Measurements from ENCODE around the gene SYT3.
"Not testable (repeated sequence)": the region's sequence is repeated elsewhere in the genome, so short reads cannot be mapped to it uniquely, and the experiment has no call there.

Gene SYT3

DNA sequence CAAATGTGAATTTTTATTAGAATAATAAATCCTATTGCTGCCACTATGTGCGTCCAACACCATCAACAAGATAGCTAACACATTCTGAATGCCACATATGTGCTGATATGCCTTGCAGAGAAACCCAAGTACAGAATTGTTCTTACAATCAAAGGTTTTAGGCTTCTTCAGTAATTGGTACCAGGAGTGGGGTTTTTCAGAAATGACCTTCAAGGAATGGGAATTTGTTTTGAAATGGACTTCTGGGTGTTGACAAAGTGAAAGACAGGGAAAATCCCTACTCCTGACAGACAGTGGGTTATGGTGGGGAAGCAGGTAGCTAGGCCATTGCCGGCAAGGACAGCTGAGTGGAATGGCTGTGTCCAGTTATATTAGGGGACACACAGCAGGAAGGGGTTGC is 5.7 kb downstream of the SYT3 start:
- no peak for DNase-seq

DNA sequence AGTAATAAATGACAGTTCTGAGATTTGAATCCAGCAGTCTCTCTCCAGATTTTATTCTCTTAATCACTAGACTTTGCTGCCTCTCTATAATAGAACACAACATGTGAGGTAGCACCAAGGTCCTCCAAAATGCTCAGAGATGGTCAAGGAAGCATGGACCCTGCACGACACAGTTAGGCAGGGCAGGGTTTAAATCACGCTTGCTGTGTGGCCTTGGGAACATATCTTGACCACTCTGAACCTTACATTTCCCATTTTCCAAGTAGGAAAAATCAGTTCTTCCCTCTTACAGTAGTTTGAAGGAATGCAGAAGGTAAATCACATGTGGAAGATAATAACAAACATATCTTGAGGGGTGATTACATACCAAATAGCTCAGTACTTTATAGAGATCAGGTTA is 6.3 kb downstream of the SYT3 start:
- DNase-seq = no peak

DNA sequence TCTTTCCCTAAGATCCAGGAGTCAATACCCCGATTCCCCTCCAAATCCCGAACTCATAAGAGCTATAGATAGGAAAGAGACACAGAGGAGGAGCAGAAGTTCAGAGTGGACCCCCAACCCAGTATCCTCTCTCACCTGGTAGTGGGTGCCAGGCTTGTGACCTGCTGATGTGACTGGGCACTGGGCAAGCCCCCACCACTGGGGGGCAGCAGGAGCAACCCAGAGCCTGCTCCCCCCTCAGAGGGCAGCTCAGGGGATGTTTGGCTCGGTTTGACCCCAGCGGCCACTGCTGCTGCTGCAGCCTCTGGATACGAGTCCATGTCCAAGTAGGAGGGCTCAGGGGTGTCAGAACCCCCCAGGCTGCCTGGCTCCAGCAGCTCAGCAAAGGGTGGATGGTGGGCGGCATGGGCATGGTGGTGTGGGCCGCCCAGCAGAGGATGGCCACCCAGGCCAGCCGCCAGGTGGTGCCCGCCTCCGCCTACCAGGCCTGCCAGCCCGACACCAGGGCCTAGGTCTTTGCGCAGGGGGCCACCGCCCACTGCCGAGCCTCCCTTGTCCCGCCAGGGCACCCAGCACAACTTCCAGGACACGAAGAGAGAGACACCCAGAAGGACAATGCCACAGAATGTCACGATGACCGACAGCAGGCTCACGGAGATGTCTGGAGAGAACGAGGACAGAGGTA is 7.4 kb downstream of the SYT3 start:
- no peak for DNase-seq

DNA sequence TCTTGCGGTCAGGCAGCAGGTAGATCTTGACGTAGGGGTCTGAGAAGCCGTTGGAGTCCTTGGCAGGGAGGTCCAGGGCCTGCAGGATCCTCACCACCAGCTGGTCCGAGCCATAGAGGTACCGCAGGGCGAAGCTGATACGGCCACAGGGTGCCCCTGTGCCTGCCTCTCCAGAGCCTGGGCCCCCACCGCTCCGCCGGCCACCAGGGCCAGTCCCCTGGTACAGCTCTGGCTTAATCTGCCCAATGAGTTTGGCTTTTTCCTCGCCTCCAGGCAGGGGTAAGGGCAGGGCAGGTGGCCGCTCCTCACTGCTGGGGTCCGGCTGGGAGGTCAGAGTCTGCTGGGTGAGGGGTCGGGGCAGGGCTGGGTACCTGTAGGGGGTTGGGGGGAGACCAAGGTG is 9.9 kb downstream of the SYT3 start:
- DNase-seq = no peak

DNA sequence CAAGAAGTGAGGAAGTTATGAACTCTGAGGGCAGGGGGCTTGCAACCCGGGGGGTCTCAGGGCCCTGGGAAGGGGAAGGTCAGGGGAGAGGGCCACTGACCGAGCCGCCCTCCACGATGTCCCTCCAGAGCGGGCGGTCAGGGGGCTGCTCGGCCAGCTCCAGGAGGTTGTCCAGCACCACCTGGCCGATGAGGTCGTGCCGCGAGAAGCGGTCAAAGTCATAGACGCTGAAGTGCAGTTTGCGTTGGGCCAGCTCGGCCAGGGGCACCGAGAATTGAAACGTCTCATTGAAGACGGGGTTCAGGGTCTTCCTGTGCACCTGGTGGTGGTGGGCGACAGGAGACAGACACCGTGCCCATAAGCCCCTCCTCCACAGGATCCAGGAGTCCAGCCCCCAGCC is 10.5 kb downstream of the SYT3 start:
- no peak for DNase-seq

DNA sequence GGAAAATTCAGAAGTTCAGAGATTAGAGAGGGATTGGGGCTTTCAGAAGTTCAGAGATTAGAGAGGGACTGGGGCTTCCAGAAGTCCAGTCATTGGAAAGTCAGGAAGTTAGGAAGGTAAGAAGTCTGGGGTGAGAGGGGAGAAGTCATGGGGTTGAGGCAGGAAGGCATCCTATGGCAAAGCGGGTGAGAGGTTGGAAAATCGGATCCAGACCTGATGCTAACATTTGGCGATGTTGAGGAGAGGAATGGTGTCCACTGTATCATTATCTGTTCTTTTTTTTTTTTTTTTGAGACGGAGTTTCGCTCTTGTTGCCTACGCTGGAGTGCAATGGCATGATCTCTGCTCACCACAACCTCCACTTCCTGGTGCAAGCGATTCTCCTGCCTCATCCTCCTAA is 11.1 kb downstream of the SYT3 start:
- DNase-seq = no peak

DNA sequence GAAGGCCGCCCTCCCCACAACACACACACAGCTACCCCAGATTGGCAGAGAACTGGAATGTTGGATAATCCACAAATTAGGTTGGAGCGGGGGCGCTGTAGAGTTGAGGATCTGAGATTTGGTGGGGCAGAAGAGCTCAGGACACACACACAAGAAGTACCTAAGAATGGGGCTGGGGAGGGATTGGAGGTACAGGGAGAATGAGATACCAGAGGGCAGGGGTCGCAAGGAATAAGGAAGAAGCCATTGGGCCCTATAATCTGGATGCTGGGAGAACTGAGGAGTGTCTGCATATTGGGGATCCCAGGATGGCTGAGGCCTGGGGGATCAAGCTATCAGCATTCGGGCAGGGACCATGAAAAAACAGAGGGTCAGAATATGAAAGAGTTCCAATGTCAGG is 11.5 kb downstream of the SYT3 start:
- no peak for DNase-seq

DNA sequence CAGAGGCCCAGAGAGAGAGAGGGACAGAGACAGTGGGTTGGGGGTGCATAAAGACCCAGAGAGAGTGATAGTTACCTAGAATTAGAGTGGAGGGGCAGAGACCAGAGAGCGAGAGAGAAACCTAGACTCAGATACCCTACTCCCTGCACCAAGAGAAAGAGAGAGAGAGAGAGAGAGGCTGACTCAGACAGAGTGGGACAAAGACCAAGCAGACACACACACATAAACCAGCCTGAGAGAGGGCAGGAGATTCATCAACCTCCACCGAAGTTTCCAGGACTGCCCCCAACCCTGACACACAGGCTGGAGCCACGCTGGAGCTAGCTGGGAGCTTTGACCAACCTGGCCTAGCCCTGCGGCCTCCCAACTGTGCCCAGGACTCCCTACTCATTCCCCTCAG is 12.9 kb downstream of the SYT3 start:
- no peak for DNase-seq

DNA sequence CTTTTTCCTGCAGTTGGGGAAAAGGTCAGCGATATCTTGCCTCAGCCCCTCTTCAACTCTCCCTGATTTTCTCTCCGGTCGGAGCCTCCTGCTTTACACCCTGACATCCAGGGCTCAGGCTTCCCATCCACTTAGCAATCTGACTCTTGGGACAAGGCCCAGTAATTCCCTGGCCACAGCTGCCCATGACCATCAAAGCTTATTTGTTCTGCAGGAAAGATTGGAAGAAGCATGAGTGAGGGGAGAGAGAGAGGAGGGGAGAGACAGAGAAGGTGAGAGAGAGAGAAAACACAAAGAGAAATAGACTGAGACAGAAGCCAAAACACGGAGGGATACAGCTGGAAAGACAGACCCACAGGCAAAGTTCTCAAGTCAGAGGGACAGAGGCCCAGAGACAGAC is 13.7 kb downstream of the SYT3 start:
- no peak for DNase-seq

DNA sequence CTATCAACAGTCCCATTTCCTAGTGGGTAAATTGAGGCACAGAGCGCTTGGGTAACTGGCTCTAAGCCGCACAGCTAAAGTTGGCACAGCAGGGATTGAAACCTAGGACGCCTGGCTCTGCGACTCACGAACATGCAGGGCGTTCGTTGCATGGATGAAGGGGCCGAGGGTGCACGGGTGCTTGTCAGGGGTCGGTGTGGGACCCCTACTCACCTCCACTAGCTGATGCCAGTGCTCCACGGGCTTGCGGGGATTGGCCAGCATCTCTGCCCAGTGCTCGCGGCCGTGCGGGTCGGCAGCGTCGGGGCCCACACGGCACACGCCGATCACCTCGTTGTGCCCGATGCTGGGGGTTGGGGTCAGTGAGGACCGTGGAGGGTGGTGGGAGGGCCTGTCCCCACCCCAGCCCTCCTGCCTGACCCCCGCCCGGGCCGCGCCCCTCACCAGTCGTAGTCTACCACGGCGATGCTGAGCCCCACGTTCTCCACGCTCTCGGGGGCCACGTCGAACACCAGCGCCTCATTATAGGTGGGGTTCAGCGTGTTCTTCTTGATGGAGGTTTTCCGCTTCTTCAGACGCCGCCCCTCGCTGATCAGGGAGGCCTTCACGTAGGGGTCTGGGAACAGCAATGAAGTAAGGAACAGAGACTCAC is 14.6 kb downstream of the SYT3 start:
- no peak for DNase-seq

DNA sequence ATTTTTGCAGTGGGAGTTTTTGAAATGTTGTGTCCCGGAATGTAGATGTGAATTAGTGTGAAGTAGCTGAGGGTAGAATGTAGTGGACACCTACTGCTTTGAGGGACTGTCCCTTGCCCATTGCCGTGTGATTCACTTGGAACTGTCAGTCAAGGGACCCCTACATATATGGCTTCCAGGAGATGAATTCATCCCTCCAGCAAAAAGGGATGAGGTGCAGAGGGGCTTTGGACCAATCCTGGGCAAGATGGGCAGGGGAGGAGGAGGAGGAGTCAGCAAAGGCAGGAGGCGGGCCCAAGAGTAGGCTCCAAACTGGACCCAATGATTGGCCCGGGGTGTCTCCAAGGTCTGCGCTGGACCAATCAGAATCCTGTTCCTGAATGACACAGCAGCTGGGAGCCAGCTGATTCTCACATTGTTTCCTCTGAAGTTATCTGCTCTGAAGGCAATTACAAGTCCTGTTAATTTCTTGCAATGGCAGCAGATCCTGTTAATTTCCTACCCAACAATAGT is 19.2 kb downstream of the SYT3 start:
- DNase-seq = not testable (repeated sequence)

DNA sequence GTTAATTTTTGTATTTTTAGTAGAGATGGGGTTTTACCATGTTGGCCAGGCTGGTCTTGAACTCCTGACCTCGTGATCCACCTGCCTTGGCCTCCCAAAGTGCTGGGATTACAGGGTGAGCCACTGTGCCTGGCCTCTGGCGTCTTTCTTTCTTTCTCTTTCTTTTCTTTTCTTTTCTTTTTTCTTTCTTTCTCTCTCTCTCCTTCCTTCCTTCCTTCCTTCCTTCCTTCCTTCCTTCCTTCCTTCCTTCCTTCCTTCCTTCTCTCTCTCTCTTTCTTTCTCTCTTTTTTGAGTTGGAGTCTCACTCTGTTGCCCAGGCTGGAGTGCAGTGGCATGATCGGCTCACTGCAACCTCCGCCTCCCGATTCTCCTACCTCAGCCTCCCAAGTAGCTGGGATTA is 20.5 kb downstream of the SYT3 start:
- not testable (repeated sequence) for DNase-seq

DNA sequence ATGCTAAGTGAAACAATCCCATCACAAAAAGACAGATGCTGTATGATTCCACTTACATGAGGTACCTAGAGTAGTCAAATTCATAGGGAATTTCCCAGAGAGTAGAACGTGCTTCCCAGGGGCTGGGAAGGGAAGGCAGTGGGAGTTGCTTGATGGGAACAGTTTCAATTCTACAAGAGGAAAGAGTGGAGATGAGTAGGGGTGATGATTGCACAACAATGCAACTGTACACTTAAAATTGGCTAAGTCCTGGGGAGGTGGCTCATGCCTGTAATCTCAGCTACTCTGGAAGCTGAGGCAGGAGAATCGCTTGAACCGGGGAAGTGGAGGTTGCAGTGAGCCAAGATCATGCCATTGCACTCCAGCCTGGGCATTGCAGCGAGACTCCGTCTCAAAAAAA is 21.3 kb downstream of the SYT3 start:
- DNase-seq = not testable (repeated sequence)

DNA sequence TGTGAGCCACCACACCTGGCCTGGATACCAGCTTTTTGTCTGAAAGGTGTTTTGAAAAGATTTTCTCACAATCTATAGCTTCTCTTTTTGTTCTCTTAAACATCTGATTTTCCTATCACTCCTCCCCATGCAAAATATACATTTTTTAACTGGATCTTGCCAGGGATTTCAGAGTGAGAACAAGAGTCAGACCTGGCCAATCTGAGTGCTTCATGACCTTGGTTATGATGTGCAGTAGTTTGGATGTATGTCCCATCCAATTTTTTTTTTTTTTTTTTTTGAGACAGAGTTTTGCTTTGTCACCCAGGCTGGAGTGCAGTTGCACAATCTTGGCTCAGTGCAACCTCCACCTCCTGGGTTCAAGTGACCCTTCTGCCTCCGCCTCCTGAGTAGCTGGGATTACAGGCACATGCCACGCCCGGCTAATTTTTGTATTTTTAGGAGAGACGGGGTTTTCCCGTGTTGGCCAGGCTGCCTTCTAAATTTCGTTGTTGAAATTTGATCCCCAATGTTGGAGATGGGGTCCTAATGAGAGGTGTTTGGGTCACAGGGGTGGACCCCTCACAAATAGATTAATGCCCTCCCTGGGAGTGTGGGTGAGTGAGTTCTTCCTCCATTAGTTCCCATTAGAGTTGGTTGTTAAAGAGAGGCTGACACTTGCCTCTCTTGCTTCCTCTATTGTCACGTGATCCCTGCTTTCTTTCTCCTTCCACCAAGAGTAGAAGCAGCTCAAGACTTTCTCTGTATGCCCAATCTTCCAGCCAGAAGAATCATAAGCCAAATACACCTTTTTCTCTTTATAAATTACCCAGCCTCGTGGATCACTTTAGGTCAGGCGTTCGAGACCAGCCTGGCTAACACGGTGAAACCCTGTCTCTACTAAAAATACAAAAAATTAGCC is 26.9 kb downstream of the SYT3 start:
- not testable (repeated sequence) for DNase-seq

DNA sequence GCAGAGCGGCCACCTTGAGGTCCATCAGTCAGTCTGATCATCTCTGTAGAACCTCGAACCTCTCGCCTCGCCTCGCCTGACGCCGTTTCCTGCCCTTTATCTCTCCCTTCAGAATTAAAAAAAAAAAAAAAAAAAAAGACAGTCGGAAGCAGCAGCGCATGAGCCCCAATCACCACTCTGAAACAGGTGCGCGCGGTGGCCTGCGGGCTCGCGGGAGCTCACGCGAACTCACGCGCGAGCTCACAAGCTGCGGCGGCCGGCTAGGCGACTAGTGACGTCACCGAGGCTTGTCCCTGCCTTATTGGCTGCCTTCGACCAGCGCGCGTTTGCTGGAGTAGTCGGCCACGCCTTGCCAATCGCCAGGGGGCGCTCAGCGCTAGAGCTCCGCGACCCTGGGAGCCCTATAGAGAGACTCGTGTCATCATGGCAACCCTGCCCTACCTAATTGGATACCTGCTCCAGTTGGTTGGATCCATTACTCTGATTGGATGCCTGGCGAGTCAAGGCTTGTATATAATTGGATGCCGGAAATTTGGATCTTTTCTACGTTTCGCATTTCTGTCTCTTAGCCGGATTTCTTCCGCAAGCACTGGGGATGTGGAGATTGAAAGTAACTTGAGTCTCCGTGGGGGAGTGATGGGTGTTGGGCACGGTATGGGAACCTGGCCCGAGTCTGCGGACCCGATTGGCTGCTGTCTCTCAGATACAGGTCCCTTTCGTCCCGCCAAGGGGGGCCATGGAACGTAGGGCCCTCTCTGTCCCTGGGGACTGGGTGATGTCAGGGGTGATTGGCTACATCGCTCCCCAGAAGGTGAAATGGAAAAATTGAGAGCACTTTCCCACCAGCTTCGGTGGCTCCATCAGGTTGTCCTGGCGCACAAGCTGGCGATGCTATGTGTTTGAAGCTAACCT is 31.6 kb downstream of the SYT3 start:
- DNase-seq = no peak

DNA sequence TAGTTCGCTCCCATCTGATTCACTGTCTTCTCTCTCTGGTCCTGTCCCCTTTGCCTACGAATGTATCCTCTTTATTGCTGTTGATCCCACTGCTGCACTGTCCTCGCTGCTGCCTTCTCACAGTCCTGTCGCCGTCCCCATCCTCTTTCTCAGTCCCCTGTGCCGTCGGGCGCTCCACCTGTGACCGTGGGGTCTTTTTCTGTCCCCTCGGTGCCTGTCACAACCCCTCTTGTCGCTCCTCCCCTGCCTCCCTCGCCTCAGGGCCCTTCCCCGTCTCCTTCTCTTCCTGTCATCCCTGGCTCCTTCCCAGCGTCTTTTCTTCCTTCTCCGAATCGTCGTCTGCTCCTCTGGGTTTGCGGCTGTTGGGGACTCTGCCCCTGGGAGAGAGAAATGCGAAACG is 32.3 kb downstream of the SYT3 start:
- no peak for DNase-seq

DNA sequence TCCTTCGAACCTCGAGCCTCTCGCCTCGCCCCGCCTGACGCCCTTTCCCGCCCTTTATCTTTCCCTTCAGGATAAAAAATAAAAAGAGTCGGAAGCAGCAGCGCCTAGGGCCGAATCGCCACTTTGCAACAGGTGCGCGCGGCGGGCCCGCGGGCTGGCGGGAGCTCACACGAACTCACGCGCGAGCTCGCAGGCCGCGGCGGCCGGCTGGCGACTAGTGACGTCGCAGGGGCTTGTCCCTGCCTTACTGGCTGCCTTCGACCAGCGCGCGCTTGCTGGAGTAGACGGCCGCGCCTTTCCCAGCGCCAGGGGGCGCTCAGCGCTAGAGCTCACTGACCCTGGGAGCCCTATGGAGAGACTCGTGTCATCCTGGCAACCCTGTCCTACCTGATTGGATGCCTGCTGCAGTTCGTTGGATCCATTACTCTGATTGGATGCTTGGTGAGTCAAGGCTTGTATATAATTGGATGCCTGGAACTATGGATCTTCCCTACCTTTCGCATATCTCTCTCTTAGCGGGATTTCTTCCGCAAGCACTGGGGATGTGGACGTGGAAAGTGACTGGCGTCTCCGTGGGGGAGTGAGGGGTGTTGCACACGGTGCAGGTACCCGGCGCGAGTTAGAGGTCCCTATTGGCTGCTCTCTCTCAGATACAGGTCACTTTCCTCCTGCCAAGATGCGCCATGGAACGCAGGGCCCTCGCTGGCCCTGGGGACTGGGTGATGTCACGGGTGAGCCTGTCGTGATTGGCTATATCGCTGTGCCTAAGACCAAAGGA is 33.4 kb downstream of the SYT3 start:
- not testable (repeated sequence) for DNase-seq

DNA sequence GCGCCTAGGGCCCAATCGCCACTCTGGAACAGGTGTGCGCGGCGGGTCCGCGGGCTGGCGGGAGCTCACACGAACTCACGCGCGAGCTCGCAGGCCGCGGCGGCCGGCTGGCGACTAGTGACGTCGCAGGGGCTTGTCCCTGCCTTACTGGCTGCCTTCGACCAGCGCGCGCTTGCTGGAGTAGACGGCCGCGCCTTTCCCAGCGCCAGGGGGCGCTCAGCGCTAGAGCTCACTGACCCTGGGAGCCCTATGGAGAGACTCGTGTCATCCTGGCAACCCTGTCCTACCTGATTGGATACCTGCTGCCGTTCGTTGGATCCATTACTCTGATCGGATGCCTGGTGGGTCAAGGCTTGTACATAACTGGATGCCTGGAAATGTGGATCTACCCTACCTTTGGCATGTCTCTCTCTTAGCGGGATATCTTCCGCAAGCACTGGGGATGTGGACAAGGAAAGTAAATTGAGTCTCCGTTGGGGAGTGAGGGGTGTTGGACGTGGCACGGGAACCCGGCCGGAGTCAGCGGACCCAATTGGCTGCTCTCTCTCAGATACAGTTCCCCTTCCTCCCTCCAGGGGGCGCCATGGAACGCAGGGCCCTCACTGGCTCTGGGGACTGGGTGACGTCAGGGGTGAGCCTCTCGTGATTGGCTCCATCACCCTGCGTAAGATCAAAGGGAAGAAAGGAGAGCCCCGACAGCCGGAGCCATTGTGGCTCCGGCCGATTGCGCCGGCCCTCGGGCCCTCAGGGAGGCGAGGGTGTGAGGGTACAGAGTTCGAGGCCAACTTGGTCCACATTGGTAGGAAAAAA is 35.2 kb downstream of the SYT3 start:
- peak; percentile 17 for DNase-seq

DNA sequence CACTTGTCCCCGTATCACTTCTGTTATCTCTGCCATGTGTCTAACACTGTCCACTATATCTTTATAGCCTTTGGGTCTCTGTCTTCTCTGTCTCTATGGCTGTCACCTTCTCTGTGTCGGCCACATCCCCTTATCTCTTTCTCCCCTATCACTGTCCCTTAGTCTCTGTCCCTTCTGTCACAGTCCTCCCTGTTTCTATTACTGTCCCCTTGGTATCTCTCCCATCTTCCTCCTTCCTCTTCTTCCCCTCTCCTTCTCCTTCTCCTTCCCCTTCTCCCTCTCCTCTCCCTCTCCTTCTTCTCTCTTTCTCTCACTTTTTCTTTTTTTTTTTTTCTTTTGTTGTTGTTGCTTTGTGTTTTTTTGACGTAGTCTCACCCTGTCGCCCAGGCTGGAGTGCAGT is 36.7 kb downstream of the SYT3 start:
- DNase-seq = no peak

DNA sequence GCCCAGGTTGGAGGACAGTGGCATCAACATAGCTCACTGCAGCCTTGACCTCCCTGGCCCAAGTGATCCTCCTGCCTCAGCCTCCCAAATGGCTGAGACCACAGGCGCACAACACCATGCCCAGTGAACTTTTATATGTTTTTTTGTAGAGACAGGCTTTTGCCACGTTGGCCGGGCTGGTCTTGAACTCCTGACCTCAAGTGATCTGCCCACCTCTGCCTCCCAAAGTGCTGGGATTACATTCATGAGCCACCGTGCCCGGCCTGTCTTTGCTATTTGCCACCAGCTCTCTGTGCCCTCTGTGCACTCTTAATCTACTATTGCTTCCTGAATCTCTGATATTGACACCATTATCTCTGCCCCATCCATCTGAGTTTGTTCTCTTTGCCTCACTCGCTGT is 37.2 kb downstream of the SYT3 start:
- no peak for DNase-seq

DNA sequence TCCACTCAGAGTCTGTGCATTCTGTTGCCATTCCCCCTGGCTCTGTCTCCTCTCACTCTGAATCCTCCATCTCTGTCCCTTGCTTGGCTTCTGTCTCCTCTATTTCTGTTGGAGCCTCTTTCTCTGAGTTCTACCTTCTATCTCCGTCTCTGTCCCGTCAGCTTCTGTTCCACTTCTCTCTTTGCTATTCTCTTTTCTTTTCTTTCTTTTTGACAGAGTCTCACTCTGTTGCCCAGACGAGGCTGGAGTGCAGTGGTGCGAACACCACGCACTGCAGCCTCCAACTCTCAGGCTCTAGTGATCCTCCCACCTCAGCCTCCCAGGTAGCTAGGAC is 37.6 kb downstream of the SYT3 start:
- DNase-seq = no peak

Measured in NCI-H226 (cell line).